Coronary artery (tissue), 2 donors: ENCODE results near the gene EOMES.

Experiments
- DNase-seq: peaks from one replicate; pipeline ENCODE4 v3.0.0-alpha.2; 2017; ENCODE audit warnings: low spot score
- H3K27ac ChIP-seq, 2 donors: fragments of 200-600 bp; sonication (generic); one replicate each; pipeline ENCODE4 v1.5.1; 2016 to 2019
- H3K4me3 ChIP-seq: fragments of 200-600 bp; sonication (generic); 2 replicates; pipeline ENCODE4 v1.5.1; 2016; ENCODE audit warnings: mild to moderate bottlenecking, moderate library complexity
- CTCF ChIP-seq: fragments of 200-600 bp; sonication (generic); IDR thresholded peaks from one replicate; pipeline ENCODE4 v1.5.1; 2019; ENCODE audit warnings: antibody characterized with exemption

The EOMES gene

GRCh38 chr3:27684302-27684701, 37.8 kb downstream of the EOMES start:
- no peak overlapping the region for H3K27ac ChIP-seq
- no peak overlapping the region for H3K4me3 ChIP-seq
- no peak for DNase-seq
- no peak for TF ChIP-seq CTCF

GRCh38 chr3:27681249-27681748, 40.8 kb downstream of the EOMES start:
- peak; percentile 34 for TF ChIP-seq CTCF
- Histone ChIP-seq H3K27ac (peak overlapping the region in 1 of 2 donors; percentile 0), H3K4me3 (peak overlapping the region; percentile 7)
- no peak for DNase-seq

- Histone ChIP-seq H3K27ac (peak overlapping the region; percentile 0 to 46), H3K4me3 (no peak overlapping the region)
- DNase-seq, result no peak
- no peak for TF ChIP-seq CTCF
Observed at GRCh38 chr3:27680517-27681246, 41.4 kb downstream of the EOMES start.

DNA sequence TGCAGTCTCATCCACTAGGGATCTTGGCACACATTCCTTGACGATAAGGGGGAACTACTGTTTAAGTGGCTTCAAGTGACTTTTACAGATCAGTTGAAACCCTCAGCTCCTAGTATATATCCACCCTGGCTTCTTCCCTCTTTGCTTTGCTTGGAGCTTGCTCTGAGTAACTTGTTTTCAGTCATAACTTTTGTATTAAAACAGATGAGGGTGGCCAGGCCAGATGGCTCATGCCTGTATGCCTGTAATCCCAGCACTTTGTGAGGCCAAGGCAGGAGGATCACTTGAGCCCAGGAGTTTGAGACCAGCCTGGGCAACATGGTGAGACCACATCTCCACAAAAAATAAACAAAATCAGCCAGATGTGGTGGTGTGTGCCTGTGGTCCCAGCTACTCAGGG, 42.4 kb downstream of the EOMES start:
- H3K4me3 ChIP-seq, result no peak overlapping the region
- no peak for TF ChIP-seq CTCF
- DNase-seq, result no peak
- peak overlapping the region; percentile 0 to 46 for H3K27ac ChIP-seq

- H3K4me3 ChIP-seq, result no peak overlapping the region
- DNase-seq, result no peak
- TF ChIP-seq CTCF, result no peak
- H3K27ac ChIP-seq, result peak overlapping the region in 1 of 2 donors; percentile 65
Observed at GRCh38 chr3:27678234-27678633, 43.9 kb downstream of the EOMES start.

DNA sequence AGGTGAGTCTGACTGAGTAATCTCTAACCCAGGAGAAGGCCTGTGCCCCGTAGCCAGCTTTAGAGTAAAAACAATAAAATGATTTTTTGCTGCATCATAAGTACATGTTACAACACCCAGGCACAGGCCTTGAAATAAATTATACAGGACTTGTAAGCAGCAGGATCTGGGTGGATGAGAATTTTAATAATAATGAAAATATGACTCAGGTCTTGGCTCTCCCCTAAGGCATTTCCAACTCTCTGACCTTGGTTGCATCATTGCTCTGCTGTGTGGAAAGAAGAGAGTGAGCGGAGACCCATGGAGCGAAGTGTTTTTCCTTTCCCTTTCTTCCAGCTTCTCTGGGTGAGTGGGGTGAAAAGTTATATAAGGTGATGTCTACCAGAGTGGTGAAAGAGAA, 44.6 kb downstream of the EOMES start:
- Histone ChIP-seq H3K4me3 (no peak overlapping the region), H3K27ac (peak overlapping the region; percentile 65 to 66)
- TF ChIP-seq CTCF, result no peak
- peak; percentile 84 for DNase-seq

DNA sequence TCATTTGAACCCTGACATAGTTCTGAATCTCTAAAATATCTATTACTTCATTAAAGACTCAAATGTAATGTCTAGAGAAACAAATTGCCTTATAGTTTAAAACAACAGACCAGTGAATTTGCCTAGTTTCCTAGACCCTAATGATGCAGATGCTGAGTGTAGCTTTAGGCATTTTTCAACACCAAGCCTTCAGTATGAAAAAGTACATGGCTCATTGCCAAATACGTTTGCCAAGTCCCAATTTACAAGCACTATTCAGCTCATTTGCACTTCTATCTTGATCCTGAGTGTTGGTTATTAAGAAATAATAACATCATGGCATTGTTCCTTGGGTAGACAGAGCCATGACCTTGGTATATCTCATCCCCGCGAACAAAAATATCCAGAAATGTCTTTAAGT, 46.8 kb downstream of the EOMES start:
- no peak for DNase-seq
- TF ChIP-seq CTCF, result no peak
- H3K27ac ChIP-seq, result peak overlapping the region in 1 of 2 donors; percentile 42
- no peak overlapping the region for H3K4me3 ChIP-seq
